ENCODE results near the gene ARID3A. TPM values are rescaled to one million over a fixed set of nuclear protein-coding genes. Genes with fewer than 3 reads are reported as not detected.
"Not testable (repeated sequence)": the region's sequence is repeated elsewhere in the genome, so short reads cannot be mapped to it uniquely, and the experiment has no call there.

ARID3A gene
- total RNA-seq, 1 experiment from 2014 or later: 12.2 TPM

- no peak for DNase-seq (ENCODE audit: low read depth)
- in situ Hi-C loops (cut with HindIII; ENCODE audit: low pct_unique_long_range_greater_than_20kb, low sequenced_read_pairs): no loop called here
Measured at GRCh38 chr19:1015061-1015781, 89.4 kb downstream of the ARID3A start.

DNA sequence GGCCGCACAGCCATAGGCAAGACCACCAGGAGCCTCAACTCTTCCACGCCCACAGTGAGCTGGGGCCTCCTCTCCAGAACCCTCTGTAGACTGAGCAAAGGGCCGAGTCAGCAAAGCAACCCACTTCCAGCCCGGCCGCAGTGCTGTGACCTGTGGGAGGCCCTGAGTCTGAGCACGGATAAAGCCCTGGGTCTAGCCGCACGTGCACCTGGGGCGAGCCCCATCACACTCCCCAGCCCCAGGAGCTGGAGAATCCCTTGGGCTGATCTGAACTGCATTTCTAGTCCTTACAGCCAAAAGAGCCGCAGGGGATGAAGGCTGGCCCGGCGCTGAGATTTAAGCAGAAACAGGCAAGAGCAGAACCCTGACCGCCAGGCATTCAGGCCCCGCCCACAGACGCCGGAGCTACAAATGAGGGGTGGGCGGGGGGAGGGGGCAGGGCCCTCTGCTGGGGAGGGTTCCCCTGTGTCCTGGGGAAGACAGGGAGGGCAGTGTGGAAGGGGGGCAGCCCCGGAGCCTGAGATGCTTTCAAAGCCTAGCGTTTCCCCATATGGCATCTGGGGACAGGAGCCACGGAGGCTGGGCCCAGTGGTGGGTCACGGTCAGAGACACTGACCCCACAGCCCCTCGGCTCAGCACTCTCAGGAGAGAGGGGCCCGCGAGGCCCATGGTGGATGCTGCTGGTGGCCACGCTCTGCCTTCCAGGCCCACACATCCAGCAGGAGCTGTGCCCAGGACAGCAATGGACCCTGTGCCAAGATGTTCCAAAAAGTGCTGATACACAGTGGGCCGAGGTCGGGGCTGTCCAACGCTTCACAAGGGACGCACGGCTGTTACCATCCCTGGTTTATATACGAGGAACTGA is 90.2 kb downstream of the ARID3A start:
- in situ Hi-C loops (cut with HindIII; ENCODE audit: low pct_unique_long_range_greater_than_20kb, low sequenced_read_pairs): no loop called here
- DNase-seq (ENCODE audit: low read depth): no peak

DNA sequence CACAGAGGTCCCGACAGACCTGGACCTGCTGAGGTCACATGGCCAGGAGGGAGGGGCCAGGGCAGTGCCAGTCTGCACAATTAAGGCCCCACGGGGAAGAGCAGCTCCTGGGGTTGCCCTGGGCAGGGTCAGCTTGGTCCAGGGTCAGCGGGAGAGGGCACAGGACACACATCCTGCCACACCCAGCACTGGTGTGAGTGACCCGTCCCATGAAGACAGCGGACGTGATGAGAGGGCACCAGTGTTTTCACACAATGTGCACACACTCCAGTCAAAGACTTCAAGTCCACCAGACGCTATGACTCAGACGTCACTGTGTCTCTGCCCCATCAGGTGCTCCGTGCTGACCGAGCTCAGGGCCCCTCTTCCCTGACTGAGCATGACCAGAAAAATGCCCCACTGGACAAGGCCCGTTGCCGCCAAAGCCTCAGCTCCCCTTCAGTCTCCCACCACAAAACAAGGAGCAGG is 90.8 kb downstream of the ARID3A start:
- in situ Hi-C loops (cut with HindIII; ENCODE audit: low pct_unique_long_range_greater_than_20kb, low sequenced_read_pairs): no loop called here
- DNase-seq (ENCODE audit: low read depth): peak; percentile 87

- DNase-seq (ENCODE audit: low read depth): no peak
- in situ Hi-C loops (cut with HindIII; ENCODE audit: low pct_unique_long_range_greater_than_20kb, low sequenced_read_pairs): no loop called here
Measured at GRCh38 chr19:1017115-1017905, 91.5 kb downstream of the ARID3A start.

GRCh38 chr19:1017906-1018305 is 92.1 kb downstream of the ARID3A start:
- in situ Hi-C loops (cut with HindIII; ENCODE audit: low pct_unique_long_range_greater_than_20kb, low sequenced_read_pairs): no loop called here

GRCh38 chr19:1018393-1018792 is 92.6 kb downstream of the ARID3A start:
- in situ Hi-C loops (cut with HindIII; ENCODE audit: low pct_unique_long_range_greater_than_20kb, low sequenced_read_pairs): no loop called here
- no peak for DNase-seq (ENCODE audit: low read depth)

More at GRCh38 chr19:1017906-1018305, 92.1 kb downstream of the ARID3A start:
- no peak for DNase-seq (ENCODE audit: low read depth)

- DNase-seq (ENCODE audit: low read depth): no peak
- in situ Hi-C loops (cut with HindIII; ENCODE audit: low pct_unique_long_range_greater_than_20kb, low sequenced_read_pairs): no loop called here
Measured at GRCh38 chr19:1018932-1019615, 93.2 kb downstream of the ARID3A start.

- no peak for DNase-seq (ENCODE audit: low read depth)
- in situ Hi-C loops (cut with HindIII; ENCODE audit: low pct_unique_long_range_greater_than_20kb, low sequenced_read_pairs): no loop called here
Measured at GRCh38 chr19:1019616-1019961, 93.8 kb downstream of the ARID3A start.

DNA sequence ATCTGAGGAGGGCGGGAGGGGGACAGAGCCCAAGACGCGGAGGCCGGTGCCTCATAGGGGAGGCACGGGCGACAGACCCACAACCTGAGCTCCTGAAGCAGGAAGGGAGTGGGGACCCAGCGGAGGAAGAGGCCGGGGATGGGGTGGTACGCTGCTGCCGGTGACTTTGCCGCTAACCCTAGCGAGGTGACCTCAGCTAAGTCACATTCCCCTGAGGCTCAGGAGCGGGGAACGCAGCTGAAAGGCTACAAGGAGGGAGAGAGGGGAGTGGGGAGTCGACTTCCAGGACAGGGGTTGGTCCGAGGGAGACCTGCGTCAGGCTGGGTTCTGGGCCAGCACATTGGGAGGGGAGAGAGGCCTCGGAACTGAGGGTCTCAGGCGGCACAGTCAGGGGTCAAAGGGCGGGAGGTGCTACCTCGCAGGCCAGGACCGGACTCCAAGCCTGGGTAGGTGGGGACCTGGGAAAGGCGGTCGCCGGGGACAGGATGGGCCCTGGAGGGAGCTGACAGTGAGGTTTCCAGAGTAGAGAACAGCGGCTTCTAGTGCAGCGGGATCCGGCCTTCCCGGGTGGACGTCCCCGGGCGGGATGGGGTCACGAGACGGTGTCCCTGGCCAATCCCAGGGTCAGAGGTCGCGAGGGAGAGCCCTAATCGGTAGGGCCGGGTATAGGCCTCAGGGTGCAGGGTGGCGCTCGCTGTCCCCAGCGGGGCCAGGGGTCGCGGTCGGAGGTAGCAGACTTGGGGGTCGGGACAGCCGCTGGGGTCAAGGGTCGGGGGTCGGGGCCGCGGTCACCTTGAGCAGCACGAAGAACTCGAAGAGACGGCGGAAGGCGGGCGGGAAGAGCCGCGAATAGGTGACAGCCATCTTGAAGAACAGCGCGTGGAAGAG is 94.4 kb downstream of the ARID3A start:
- DNase-seq (ENCODE audit: low read depth): no peak
- in situ Hi-C loops (cut with HindIII; ENCODE audit: low pct_unique_long_range_greater_than_20kb, low sequenced_read_pairs): no loop called here

DNA sequence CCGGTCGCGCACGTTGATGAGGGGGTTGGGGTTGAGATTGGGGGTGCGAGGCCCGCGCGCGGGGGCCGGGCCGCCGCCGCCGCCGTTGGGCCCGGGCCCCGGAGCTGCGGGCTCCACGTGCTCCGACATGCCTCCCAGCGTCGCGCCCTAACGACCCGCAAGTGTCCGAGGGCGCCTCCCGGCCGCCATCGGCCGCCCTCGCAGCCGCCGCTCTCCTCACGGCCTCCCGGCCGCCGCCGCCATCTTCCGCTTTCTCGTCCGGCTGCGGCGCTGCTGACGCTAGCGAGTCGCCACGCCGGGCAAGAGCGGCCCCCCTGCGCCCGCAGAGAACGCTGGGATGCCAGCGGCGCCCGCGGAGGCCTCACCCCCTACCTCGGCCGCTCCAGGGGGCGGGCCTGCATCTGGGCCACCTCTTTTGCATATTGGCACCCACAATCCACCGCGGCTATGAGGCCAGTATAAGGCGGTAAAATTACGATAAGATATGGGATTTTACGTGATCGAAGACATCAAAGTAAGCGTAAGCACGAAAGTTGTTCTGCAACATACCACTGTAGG is 95.1 kb downstream of the ARID3A start, which contains the start of gene TMEM259:
TMEM259 (minus strand) TSS at position 256 of the 558 bp plus-strand sequence; CDS start at position 129, 127 bp downstream.
- in situ Hi-C loops (cut with HindIII; ENCODE audit: low pct_unique_long_range_greater_than_20kb, low sequenced_read_pairs): no loop called here

GRCh38 chr19:1023883-1024188 is 98.0 kb downstream of the ARID3A start:
- in situ Hi-C loops (cut with HindIII; ENCODE audit: low pct_unique_long_range_greater_than_20kb, low sequenced_read_pairs); DNase-seq (ENCODE audit: low read depth): not testable (repeated sequence)

More for the DNA sequence above, 95.1 kb downstream of the ARID3A start, which contains the start of gene TMEM259:
- DNase-seq (ENCODE audit: low read depth): peak; percentile 93

GRCh38 chr19:1025080-1025479 is 99.2 kb downstream of the ARID3A start:
- in situ Hi-C loops (cut with HindIII; ENCODE audit: low pct_unique_long_range_greater_than_20kb, low sequenced_read_pairs); DNase-seq (ENCODE audit: low read depth): not testable (repeated sequence)

Other genes starting within 250 kb of the ARID3A start
- 83.8 and 95.5 TPM in 2 replicates for gene FSTL3, start 249.6 kb upstream of the ARID3A start, total RNA-seq (2014; rRNA removed; shearing (Covaris generic); ENCODE audit: low replicate concordance)
- 2.0 TPM in 1 of 2 replicates, not detected in the other for gene PRSS57, start 230.6 kb upstream of the ARID3A start, total RNA-seq (2014; rRNA removed; shearing (Covaris generic); ENCODE audit: low replicate concordance)
- 14.1 and 20.5 TPM in 2 replicates for gene PALM, start 217.1 kb upstream of the ARID3A start, total RNA-seq (2014; rRNA removed; shearing (Covaris generic); ENCODE audit: low replicate concordance)
- 3.9 and 9.6 TPM in 2 replicates for gene MISP, start 174.9 kb upstream of the ARID3A start, total RNA-seq (2014; rRNA removed; shearing (Covaris generic); ENCODE audit: low replicate concordance)
- gene PTBP1, start 128.6 kb upstream of the ARID3A start, total RNA-seq (2014; rRNA removed; shearing (Covaris generic); ENCODE audit: low replicate concordance): 136 and 182 TPM in 2 replicates
- 3.1 and 13.6 TPM in 2 replicates for gene PLPPR3, start 104.1 kb upstream of the ARID3A start, total RNA-seq (2014; rRNA removed; shearing (Covaris generic); ENCODE audit: low replicate concordance)
- gene AZU1, start 98.2 kb upstream of the ARID3A start, total RNA-seq (2014; rRNA removed; shearing (Covaris generic); ENCODE audit: low replicate concordance): not detected in 2 replicates
- 0.14 TPM in 1 of 2 replicates, not detected in the other for gene PRTN3, start 85.0 kb upstream of the ARID3A start, total RNA-seq (2014; rRNA removed; shearing (Covaris generic); ENCODE audit: low replicate concordance)
- not detected in 2 replicates for gene ELANE, start 73.7 kb upstream of the ARID3A start, total RNA-seq (2014; rRNA removed; shearing (Covaris generic); ENCODE audit: low replicate concordance)
- 6.8 and 9.9 TPM in 2 replicates for gene CFD, start 66.4 kb upstream of the ARID3A start, total RNA-seq (2014; rRNA removed; shearing (Covaris generic); ENCODE audit: low replicate concordance)
- gene MED16, start 32.8 kb upstream of the ARID3A start, total RNA-seq (2014; rRNA removed; shearing (Covaris generic); ENCODE audit: low replicate concordance): 17.3 and 26.9 TPM in 2 replicates
- gene RNU6-9, start 32.6 kb upstream of the ARID3A start, total RNA-seq (2014; rRNA removed; shearing (Covaris generic); ENCODE audit: low replicate concordance): not detected in 2 replicates
- 6.2 and 34.0 TPM in 2 replicates for gene R3HDM4, start 12.8 kb upstream of the ARID3A start, total RNA-seq (2014; rRNA removed; shearing (Covaris generic); ENCODE audit: low replicate concordance)
- gene KISS1R, start 8.7 kb upstream of the ARID3A start, total RNA-seq (2014; rRNA removed; shearing (Covaris generic); ENCODE audit: low replicate concordance): not detected in 2 replicates
- 99.1 and 111 TPM in 2 replicates for gene WDR18, start 58.3 kb downstream of the ARID3A start, total RNA-seq (2014; rRNA removed; shearing (Covaris generic); ENCODE audit: low replicate concordance)
- not detected in 2 replicates for gene GRIN3B, start 74.4 kb downstream of the ARID3A start, total RNA-seq (2014; rRNA removed; shearing (Covaris generic); ENCODE audit: low replicate concordance)
- 61.5 and 120 TPM in 2 replicates for gene TMEM259, start 95.1 kb downstream of the ARID3A start, total RNA-seq (2014; rRNA removed; shearing (Covaris generic); ENCODE audit: low replicate concordance)
- not detected in 2 replicates for gene RNU6-2, start 95.5 kb downstream of the ARID3A start, total RNA-seq (2014; rRNA removed; shearing (Covaris generic); ENCODE audit: low replicate concordance)
- 78.5 and 93.1 TPM in 2 replicates for gene CNN2, start 100.6 kb downstream of the ARID3A start, total RNA-seq (2014; rRNA removed; shearing (Covaris generic); ENCODE audit: low replicate concordance)
- gene ABCA7, start 114.1 kb downstream of the ARID3A start, total RNA-seq (2014; rRNA removed; shearing (Covaris generic); ENCODE audit: low replicate concordance): 10.5 and 32.1 TPM in 2 replicates
- gene ARHGAP45, start 141.1 kb downstream of the ARID3A start, total RNA-seq (2014; rRNA removed; shearing (Covaris generic); ENCODE audit: low replicate concordance): 17.3 and 36.7 TPM in 2 replicates
- 119 and 180 TPM in 2 replicates for gene POLR2E, start 169.3 kb downstream of the ARID3A start, total RNA-seq (2014; rRNA removed; shearing (Covaris generic); ENCODE audit: low replicate concordance)
- 693 and 719 TPM in 2 replicates for gene GPX4, start 178.0 kb downstream of the ARID3A start, total RNA-seq (2014; rRNA removed; shearing (Covaris generic); ENCODE audit: low replicate concordance)
- gene SBNO2, start 248.2 kb downstream of the ARID3A start, total RNA-seq (2014; rRNA removed; shearing (Covaris generic); ENCODE audit: low replicate concordance): 20.1 and 23.7 TPM in 2 replicates